Measurements from ENCODE around the gene CRISP1.
"Not testable (repeated sequence)": the region's sequence is repeated elsewhere in the genome, so short reads cannot be mapped to it uniquely, and the experiment has no call there.

Gene CRISP1

DNA sequence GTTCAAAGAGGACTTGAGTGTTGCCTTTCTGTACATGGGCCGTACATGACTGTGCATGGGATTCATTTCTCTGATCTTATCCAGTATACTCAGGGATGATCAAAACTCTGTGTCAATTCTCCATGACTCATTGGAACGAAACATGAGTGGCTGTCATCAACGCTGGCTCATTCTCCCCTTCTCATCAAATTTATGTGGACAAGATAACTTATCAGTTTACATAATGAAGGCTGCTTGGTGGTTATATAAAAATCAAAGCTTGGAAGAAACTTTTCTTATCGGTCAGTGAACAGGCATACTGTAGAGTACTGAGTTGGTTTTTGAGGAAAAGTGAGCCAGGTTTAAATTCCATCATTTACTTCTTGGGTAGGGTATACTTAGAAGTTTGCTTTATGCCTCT lies 24.9 kb downstream of the CRISP1 start:
- DNase-seq (ENCODE audit: low read depth, low spot score), result no peak

DNA sequence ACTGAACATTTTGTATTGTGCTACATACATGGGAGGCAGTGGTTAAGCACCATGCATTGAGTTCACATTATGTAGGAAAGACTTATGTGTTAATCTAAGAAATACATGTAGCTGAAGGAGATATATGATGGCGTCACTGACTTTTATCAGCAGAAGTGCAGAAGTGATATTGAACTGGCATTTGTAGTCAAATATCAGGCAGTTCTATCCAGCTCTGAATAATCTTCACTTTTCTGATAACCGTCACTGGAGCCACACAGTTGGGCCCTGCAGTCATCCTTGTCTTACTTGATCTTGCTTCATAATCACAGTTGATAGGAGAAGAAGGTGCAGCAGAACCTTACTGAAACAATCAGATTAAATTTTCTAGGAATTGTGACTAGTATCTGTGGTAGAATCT lies 26.4 kb downstream of the CRISP1 start:
- no peak for DNase-seq (ENCODE audit: low read depth, low spot score)

DNA sequence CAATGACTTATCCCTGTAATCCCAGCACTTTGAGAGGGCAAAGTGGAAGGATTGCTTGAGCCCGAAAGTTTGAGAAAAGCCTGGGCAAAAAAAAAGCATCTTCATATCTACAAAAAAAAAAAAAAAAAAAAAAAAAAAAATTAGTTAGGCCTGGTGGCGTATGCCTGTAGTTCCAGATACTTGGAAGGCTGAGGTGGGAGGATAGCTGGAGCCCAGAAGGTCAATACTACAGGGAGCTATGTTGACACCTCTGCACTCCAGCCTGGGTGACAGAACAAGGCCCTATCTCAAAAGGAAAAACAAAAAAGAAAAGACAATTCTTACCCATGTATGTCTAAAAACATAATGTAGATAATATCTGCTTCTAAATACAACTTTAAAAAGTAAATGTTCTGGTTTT lies 27.2 kb downstream of the CRISP1 start:
- no peak for DNase-seq (ENCODE audit: low read depth, low spot score)

DNA sequence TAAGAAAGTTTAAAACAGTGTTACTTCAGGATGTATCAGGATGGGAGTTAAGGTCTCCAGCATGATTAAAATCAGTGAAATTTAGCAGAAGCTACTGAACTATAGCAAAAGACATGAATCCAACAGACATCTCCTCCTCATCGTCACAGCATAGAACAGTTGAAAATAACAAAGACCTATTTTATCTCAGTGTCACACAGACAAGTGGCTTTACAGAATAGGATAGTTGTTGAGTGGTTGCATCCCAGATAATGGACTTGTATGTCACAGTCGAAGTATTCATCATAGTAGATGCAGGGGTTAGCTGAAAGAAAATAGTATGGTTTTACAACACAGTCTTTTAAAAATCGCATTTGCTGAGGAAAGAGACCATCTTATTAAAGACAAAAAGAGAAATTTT lies 31.2 kb downstream of the CRISP1 start:
- no peak for DNase-seq (ENCODE audit: low read depth, low spot score)

DNA sequence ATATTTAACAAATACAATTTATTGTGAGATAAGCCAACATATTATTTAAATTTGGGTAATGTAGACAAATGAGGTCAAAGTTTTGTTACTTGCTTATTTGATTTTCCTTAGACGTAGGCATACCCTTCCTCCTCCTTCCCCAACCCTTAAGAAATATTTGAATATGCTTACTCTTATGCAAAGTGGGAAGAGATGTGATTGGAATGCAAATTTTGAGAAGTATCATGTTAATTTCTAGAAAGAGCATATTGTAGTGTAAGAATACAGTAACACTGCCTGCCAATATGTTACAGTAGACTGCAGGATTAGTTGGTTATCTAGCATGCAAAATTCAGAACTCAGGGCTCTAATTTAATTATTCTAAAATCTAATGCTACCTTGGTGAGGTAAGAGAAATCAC lies 32.9 kb downstream of the CRISP1 start:
- DNase-seq (ENCODE audit: low read depth, low spot score), result no peak

DNA sequence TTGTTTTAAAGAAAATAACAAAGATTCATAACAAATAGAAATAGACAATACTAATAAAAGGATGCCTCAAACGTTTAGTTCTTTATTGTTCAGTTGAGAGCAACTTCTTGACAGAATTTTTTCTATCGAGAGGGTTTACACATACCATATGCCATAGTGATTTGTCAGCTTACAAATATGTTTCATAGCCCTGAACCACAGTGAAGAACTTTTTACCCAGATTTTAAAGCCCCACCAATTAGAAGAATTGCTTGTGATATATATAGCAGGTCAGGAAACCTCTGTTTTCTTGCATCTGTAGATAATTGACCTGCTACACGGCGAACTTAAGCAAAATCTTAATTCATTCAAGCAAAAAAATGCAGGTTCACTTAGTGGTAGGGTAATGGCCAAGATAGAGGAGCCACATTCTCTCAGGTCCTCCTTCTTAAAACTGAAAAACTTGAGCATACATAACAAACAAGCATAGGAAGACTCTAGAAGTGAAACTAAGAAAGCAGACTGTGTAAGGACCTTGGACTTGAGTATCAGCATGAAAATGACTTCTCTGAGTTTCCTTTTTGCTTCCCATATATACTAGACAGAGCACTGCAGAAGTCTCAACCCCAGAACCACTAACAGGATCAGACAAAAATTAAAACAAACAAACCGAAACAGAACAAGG lies 39.5 kb downstream of the CRISP1 start:
- DNase-seq (ENCODE audit: low read depth, low spot score), result no peak

DNA sequence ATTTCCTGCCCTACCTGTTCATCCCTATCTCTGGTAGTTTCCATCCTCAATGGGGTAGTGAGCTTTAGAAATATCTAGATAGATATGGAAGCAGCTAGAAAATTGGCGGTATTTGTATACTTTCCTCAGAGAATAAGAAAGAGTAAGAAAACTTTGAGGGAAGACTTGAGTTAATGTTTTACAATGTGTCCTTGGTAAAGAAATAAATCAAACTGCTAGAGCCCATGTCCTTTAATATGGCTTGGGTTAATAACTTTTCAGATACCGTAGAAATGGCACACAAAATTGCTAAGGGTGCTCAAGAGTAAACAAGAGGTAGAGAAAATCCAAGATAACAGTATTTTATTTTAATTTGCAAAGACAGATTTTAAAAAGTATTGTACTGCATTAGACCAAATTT lies 51.2 kb downstream of the CRISP1 start:
- no peak for DNase-seq (ENCODE audit: low read depth, low spot score)

DNA sequence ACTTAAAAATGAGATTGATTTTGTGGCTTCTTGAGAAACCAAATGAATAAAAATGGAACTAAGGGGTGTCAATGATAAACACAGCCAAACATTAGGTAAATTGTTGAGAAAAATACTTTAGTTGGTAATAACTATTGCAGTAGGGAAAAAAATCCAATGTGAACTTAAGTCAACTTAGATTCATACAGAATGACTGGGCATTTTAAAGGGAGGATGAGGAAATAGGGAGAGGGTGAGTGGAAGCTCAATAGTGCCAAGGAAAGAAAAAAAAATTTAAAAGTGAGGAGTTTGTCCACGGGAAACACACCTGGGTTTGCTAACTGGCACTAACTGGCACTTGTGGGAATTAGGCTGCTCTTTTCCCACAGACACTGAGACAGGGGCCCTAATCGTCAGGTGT lies 53.1 kb downstream of the CRISP1 start:
- DNase-seq (ENCODE audit: low read depth, low spot score), result no peak

DNA sequence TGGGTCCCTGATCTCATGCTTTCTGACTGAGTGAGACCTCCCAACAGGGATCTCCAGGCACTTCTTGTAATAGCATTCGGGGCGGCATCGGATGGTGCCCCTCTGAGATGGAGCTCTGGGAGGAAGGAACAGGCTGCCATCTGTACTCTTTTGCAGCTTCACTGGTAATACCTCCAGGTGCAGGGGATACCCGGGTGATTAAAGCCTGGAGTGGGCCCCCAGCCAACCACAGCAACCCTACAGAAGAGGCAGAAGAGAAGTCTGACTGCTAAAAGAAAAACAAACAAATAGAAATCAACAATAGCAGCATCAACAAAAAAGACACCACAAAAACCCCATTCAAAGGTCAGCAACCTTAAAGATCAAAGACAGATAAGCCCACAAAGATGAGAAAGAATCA lies 60.2 kb downstream of the CRISP1 start:
- no peak for DNase-seq (ENCODE audit: low read depth, low spot score)

DNA sequence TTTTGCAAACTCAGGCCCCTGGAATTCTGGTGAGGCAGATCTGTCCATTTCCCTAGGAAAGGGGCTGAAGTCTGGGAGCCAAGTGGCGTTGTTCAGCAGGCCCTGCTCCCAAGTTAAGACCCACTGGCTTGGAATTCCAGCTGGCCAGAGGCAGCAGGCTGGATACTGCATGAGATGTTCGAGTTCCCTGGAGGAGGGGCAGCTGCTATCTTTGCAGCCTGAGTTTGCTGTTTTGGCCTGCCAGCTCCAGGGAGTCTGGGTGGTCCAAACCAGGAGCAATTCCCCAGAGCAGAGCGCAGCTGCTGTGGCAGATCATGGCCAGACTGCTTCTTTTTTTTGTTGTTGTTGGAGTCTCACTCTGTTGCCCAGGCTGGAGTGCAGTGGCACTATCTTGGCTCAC lies 61.1 kb downstream of the CRISP1 start:
- DNase-seq (ENCODE audit: low read depth, low spot score), result no peak

DNA sequence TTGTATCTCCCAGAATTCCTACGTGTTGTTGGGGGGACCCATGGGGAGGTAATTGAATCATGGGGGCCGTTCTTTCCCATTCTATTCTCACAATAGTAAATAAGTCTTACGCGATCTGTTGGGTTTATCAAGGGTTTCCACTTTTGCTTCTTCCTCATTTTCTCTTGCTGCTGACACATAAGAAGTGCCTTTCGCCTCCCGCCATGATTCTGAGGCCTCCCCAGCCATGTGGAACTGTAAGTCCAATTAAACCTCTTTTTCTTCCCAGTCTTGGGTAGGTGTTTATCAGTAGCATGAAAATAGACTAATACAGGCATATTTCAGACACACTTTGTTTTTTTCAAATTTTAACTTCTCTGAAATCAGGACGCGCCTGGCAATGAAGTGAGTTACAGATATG lies 64.8 kb downstream of the CRISP1 start:
- no peak for DNase-seq (ENCODE audit: low read depth, low spot score)

DNA sequence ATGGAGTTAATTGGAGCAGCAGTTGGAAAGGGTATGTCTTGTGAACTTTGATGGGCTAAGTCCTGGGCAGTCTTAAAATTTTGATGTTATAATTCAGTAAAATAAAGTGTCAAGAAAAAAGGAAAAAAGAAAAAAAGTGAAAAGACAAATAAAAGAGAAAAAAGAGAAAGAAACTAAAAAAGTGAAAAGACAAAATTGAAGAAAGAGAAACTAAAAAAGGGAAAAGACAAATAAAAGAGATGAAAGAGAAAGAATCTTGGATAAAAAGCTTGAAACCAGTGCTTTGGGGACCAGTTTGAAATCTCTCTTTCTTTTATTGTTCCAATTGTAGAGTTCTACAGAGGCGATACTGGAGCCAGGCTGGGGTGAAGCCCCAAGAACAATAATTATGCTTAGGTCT lies 67.2 kb downstream of the CRISP1 start:
- DNase-seq (ENCODE audit: low read depth, low spot score), result no peak

DNA sequence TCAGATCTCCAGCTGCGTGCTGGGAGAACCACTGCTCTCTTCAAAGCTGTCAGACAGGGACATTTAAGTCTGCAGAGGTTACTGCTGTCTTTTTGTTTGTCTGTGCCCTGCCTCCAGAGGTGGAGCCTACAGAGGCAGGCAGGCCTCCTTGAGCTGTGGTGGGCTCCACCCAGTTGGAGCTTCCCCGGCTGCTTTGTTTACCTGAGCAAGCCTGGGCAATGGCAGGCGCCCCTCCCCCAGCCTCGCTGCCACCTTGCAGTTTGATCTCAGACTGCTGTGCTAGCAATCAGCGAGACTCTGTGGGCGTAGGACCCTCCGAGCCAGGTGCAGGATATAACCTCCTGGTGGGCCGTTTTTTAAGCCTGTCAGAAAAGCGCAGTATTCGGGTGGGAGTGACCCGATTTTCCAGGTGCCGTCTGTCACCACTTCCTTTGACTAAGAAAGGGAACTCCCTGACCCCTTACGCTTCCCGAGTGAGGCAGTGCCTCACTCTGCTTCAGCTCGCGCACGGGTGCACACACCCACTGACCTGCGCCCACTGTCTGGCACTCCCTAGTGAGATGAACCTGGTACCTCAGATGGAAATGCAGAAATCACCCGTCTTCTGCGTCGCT lies 69.4 kb downstream of the CRISP1 start:
- not testable (repeated sequence) for DNase-seq (ENCODE audit: low read depth, low spot score)

DNA sequence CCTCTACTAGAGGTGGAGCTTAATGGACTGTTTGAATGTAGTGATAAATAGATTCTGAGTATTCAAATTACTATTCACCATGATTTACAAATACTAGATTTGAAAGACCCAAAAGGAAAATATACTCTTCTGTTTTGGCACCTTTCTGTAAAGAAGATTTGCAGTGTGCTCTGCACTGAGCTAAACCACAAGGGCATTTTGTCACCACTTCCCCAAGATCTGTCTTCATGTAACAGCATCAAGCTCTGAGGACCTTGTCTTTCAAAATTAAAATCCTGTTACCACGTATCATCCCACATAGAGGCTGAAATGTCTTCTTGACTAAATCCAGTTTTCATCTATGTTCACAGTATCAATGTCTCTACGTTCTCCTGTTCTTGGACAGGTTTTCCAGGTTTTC lies 76.0 kb downstream of the CRISP1 start:
- DNase-seq (ENCODE audit: low read depth, low spot score), result no peak

DNA sequence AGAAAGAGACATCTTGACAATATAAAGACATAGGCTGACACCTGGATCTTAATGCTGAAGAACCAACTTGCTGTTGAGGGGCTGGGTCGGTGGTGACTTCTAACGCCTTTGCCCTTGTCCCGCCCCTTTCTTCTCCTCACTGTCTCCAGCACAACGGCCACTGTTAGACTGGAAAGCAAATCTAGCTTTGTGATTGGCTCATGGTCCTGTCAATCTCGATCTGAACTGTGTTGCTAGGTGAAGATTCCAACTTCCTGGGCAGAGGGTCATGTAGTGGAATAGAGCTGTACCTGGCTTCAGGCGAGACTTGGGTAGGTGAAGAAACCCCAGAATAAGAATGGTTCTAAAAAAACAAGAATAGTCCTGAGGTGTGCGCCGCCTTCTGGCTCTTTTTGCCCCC lies 79.2 kb downstream of the CRISP1 start, which contains the start of gene PGK2:
Gene PGK2 (minus strand): TSS at position 110 of the 400 bp plus-strand sequence. CDS start 98 bp downstream, at position 12.
- DNase-seq (ENCODE audit: low read depth, low spot score), result no peak

DNA sequence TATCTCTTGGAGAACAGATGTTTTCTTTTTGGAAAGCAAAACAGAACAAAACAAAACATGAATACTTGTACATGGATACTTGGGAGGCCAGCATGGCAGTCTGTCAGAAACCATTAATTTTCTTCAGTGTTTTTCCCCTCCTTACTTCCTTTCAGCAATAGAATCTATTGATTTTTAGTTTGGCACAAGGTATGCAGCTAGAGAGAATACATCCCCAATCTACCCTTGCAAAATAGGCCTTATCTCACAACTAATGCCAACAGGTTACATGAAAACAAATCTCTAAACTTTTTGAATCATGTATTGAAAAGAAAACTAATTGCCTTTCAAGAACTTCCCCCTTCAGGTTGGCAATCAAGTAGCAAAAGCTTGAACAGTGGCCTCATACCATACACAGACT lies 82.1 kb downstream of the CRISP1 start:
- DNase-seq (ENCODE audit: low read depth, low spot score), result no peak
